Muscle layer of colon (tissue), 2 donors: Measurements from ENCODE around the gene HOTAIR.

Experiments used
- H3K27ac ChIP-seq: one replicate; pipeline ENCODE4 v1.7.0; 2013; ENCODE audit warnings: low read depth, mild to moderate bottlenecking, low read length, moderate library complexity
- H3K27me3 ChIP-seq, 2 donors: one replicate each; pipeline ENCODE4 v1.7.0; 2013; ENCODE audit warnings: low read length in 2 of 2, mild to moderate bottlenecking in 2 of 2; ENCODE audit not compliant: insufficient read depth in 2 of 2, control insufficient read depth in 1 of 2
- H3K36me3 ChIP-seq: one replicate; pipeline ENCODE4 v1.7.0; 2013; ENCODE audit warnings: mild to moderate bottlenecking, low read length; ENCODE audit not compliant: insufficient read depth
- H3K4me1 ChIP-seq: one replicate; pipeline ENCODE4 v1.7.0; 2013; ENCODE audit warnings: mild to moderate bottlenecking, low read length; ENCODE audit not compliant: insufficient read depth
- H3K4me3 ChIP-seq, 2 donors: one replicate each; pipeline ENCODE4 v1.7.0; 2013; ENCODE audit warnings: low read length in 2 of 2, low read depth in 1 of 2, mild to moderate bottlenecking in 1 of 2, moderate library complexity in 1 of 2
- H3K9ac ChIP-seq: one replicate; pipeline ENCODE4 v1.7.0; 2013; ENCODE audit warnings: low read length
- H3K9me3 ChIP-seq: one replicate; pipeline ENCODE4 v1.7.0; 2013; ENCODE audit warnings: mild to moderate bottlenecking, low read length
- donor health status: abdominal sarcoma.
- donor health status: Adenocarcinoma of cecum.

Gene HOTAIR

GRCh38 chr12:53988541-53989226 is 13.9 kb upstream of the HOTAIR start:
- Histone ChIP-seq H3K9me3 (no peaks in the 10 kb centered on the region), H3K4me3 (no peak overlapping the region), H3K27me3 (peaks cover 73 to 98% of the 10 kb centered on the region in 2 donors), H3K4me1 (peaks cover 20% of the 10 kb centered on the region), H3K27ac (no peak overlapping the region), H3K9ac (no peak overlapping the region), H3K36me3 (no peaks in the 10 kb centered on the region)

GRCh38 chr12:53987787-53988230 is 13.1 kb upstream of the HOTAIR start:
- Histone ChIP-seq H3K36me3 (no peaks in the 10 kb centered on the region), H3K27me3 (peaks cover 72 to 98% of the 10 kb centered on the region in 2 donors), H3K27ac (no peak overlapping the region), H3K9ac (no peak overlapping the region), H3K4me3 (no peak overlapping the region), H3K9me3 (no peaks in the 10 kb centered on the region), H3K4me1 (peaks cover 20% of the 10 kb centered on the region)

- peak overlapping the region; percentile 20 to 63 for H3K4me3 ChIP-seq
- peaks cover 68 to 98% of the 10 kb centered on the region in 2 donors for H3K27me3 ChIP-seq
- H3K9ac ChIP-seq: no peak overlapping the region
- no peak overlapping the region for H3K27ac ChIP-seq
- H3K4me1 ChIP-seq: peaks cover 20% of the 10 kb centered on the region
- no peaks in the 10 kb centered on the region for H3K36me3 ChIP-seq
- H3K9me3 ChIP-seq: no peaks in the 10 kb centered on the region
Observed at GRCh38 chr12:53986686-53987483, 12.1 kb upstream of the HOTAIR start.

GRCh38 chr12:53985994-53986685 is 11.4 kb upstream of the HOTAIR start:
- Histone ChIP-seq H3K9me3 (no peaks in the 10 kb centered on the region), H3K36me3 (no peaks in the 10 kb centered on the region), H3K27me3 (peaks cover 68 to 95% of the 10 kb centered on the region in 2 donors), H3K4me1 (peaks cover 20% of the 10 kb centered on the region), H3K27ac (no peak overlapping the region), H3K4me3 (peak overlapping the region; percentile 20 to 63), H3K9ac (no peak overlapping the region)

GRCh38 chr12:53985692-53985993 is 10.9 kb upstream of the HOTAIR start:
- H3K4me3 ChIP-seq: peak overlapping the region; percentile 20 to 63
- H3K36me3 ChIP-seq: no peaks in the 10 kb centered on the region
- no peak overlapping the region for H3K27ac ChIP-seq
- H3K9ac ChIP-seq: no peak overlapping the region
- H3K4me1 ChIP-seq: peaks cover 20% of the 10 kb centered on the region
- peaks cover 64 to 90% of the 10 kb centered on the region in 2 donors for H3K27me3 ChIP-seq
- no peaks in the 10 kb centered on the region for H3K9me3 ChIP-seq

- Histone ChIP-seq H3K9ac (no peak within 1 kb of the TSS), H3K4me1 (peaks cover 20% of the 10 kb centered on the region), H3K9me3 (no peaks in the 10 kb centered on the region), H3K27me3 (peaks cover 61 to 88% of the 10 kb centered on the region in 2 donors), H3K4me3 (peak within 1 kb of the TSS; percentile 22 to 63), H3K27ac (no peak within 1 kb of the TSS), H3K36me3 (no peaks in the 10 kb centered on the region)
Observed at GRCh38 chr12:53984901-53985691, 10.3 kb upstream of the HOTAIR start, which contains the start of gene HOXC10. Gene HOXC10 (plus strand): TSS chr12:53985146. CDS start chr12:53985260, 114 bp downstream.

GRCh38 chr12:53983950-53984572 is 9.3 kb upstream of the HOTAIR start:
- no peaks in the 10 kb centered on the region for H3K9me3 ChIP-seq
- H3K27me3 ChIP-seq: peaks cover 59 to 85% of the 10 kb centered on the region in 2 donors
- no peak overlapping the region for H3K4me3 ChIP-seq
- H3K9ac ChIP-seq: no peak overlapping the region
- H3K4me1 ChIP-seq: peaks cover 17% of the 10 kb centered on the region
- H3K27ac ChIP-seq: no peak overlapping the region
- no peaks in the 10 kb centered on the region for H3K36me3 ChIP-seq

- no peak overlapping the region for H3K9ac ChIP-seq
- peaks cover 17% of the 10 kb centered on the region for H3K4me1 ChIP-seq
- no peak overlapping the region for H3K4me3 ChIP-seq
- no peaks in the 10 kb centered on the region for H3K36me3 ChIP-seq
- H3K9me3 ChIP-seq: no peaks in the 10 kb centered on the region
- H3K27ac ChIP-seq: no peak overlapping the region
- peaks cover 55 to 85% of the 10 kb centered on the region in 2 donors for H3K27me3 ChIP-seq
Observed at GRCh38 chr12:53983568-53983949, 8.8 kb upstream of the HOTAIR start.

GRCh38 chr12:53982648-53983567 is 8.2 kb upstream of the HOTAIR start:
- no peak overlapping the region for H3K9ac ChIP-seq
- H3K9me3 ChIP-seq: no peaks in the 10 kb centered on the region
- H3K27me3 ChIP-seq: peaks cover 51 to 83% of the 10 kb centered on the region in 2 donors
- H3K36me3 ChIP-seq: no peaks in the 10 kb centered on the region
- peaks cover 17% of the 10 kb centered on the region for H3K4me1 ChIP-seq
- no peak overlapping the region for H3K27ac ChIP-seq
- H3K4me3 ChIP-seq: no peak overlapping the region
